KMS-11 (cell line): ENCODE results near the gene CAPS.

Experiments
- H2AFZ ChIP-seq: fragments of 200-600 bp; sonication (generic); 2 replicates; pipeline ENCODE4 v1.6.1; 2016; ENCODE audit warnings: antibody characterized with exemption, mixed run types, low read depth
- H3K27ac ChIP-seq: fragments of 200-600 bp; sonication (generic); 2 replicates; pipeline ENCODE4 v1.6.1; 2016; ENCODE audit warnings: mild to moderate bottlenecking, mixed run types
- H3K27me3 ChIP-seq: fragments of 200-600 bp; sonication (generic); 2 replicates; pipeline ENCODE4 v1.6.1; 2017; ENCODE audit warnings: mild to moderate bottlenecking, low read depth, mixed run types, moderate library complexity; ENCODE audit not compliant: insufficient read depth
- H3K36me3 ChIP-seq: fragments of 200-600 bp; sonication (generic); 2 replicates; pipeline ENCODE4 v1.6.1; 2017; ENCODE audit warnings: mild to moderate bottlenecking, mixed run types; ENCODE audit not compliant: insufficient read depth
- H3K4me1 ChIP-seq: fragments of 200-600 bp; sonication (generic); 2 replicates; pipeline ENCODE4 v1.6.1; 2016; ENCODE audit warnings: mild to moderate bottlenecking, low read depth, mixed run types; ENCODE audit not compliant: poor library complexity, severe bottlenecking
- H3K4me2 ChIP-seq: fragments of 200-600 bp; sonication (generic); 2 replicates; pipeline ENCODE4 v1.7.0; 2016; ENCODE audit warnings: mild to moderate bottlenecking, mixed run types
- H3K4me3 ChIP-seq: fragments of 200-600 bp; sonication (generic); IDR thresholded peaks from 2 replicates; pipeline ENCODE4 v1.6.1; 2017; ENCODE audit warnings: low read depth, low read length, mixed read lengths; ENCODE audit not compliant: insufficient read depth
- H3K79me2 ChIP-seq: fragments of 200-600 bp; sonication (generic); 2 replicates; pipeline ENCODE4 v1.6.1; 2016; ENCODE audit warnings: low read depth, mixed run types; ENCODE audit not compliant: insufficient read depth
- H3K9ac ChIP-seq: fragments of 200-600 bp; sonication (generic); 2 replicates; pipeline ENCODE4 v1.6.1; 2016; ENCODE audit warnings: mild to moderate bottlenecking, mixed run types
- H4K20me1 ChIP-seq: fragments of 200-600 bp; sonication (generic); 2 replicates; pipeline ENCODE4 v1.6.1; 2016; ENCODE audit warnings: mild to moderate bottlenecking, mixed run types; ENCODE audit not compliant: insufficient read depth
- TF ChIP-seq, protein P1 (sequence below): fragments of 200-600 bp; sonication (generic); conservative IDR thresholded peaks from 2 replicates; pipeline ENCODE4 v1.6.1; 2017; ENCODE audit warnings: low read depth, mild to moderate bottlenecking, antibody characterized with exemption, low read length, moderate library complexity, mixed read lengths

Gene CAPS

DNA sequence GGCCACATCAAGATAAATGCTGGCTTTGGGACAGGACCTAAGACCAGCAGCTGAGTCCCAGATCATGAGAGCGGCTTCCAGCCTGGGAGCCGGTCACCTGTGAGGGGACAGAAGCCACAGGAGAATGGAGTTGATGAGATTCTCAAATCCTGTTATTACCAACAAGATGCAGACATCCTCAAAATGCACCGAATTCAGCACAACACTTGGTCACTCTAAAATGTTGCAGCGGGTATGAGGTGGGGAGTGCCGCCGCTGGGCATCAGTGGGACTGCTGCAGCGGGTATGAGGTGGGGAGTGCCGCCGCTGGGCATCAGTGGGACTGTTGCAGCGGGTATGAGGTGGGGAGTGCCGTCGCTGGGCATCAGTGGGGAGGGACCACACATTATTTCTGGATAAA, 42.7 kb downstream of the CAPS start:
- Histone ChIP-seq H3K36me3 (no peaks in the 10 kb centered on the region), H3K27me3 (no peaks in the 10 kb centered on the region), H3K4me1 (peaks cover 43% of the 10 kb centered on the region), H4K20me1 (peaks cover 8% of the 10 kb centered on the region; the same call in 1 of the 2 replicates), H3K9ac (no peak overlapping the region), H2AFZ (no peak overlapping the region), H3K79me2 (peaks cover 93% of the 10 kb centered on the region), H3K4me3 (no peak overlapping the region), H3K4me2 (no peak overlapping the region), H3K27ac (no peak overlapping the region)
- TF ChIP-seq, protein P1, sequence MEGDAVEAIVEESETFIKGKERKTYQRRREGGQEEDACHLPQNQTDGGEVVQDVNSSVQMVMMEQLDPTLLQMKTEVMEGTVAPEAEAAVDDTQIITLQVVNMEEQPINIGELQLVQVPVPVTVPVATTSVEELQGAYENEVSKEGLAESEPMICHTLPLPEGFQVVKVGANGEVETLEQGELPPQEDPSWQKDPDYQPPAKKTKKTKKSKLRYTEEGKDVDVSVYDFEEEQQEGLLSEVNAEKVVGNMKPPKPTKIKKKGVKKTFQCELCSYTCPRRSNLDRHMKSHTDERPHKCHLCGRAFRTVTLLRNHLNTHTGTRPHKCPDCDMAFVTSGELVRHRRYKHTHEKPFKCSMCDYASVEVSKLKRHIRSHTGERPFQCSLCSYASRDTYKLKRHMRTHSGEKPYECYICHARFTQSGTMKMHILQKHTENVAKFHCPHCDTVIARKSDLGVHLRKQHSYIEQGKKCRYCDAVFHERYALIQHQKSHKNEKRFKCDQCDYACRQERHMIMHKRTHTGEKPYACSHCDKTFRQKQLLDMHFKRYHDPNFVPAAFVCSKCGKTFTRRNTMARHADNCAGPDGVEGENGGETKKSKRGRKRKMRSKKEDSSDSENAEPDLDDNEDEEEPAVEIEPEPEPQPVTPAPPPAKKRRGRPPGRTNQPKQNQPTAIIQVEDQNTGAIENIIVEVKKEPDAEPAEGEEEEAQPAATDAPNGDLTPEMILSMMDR = no peak

DNA sequence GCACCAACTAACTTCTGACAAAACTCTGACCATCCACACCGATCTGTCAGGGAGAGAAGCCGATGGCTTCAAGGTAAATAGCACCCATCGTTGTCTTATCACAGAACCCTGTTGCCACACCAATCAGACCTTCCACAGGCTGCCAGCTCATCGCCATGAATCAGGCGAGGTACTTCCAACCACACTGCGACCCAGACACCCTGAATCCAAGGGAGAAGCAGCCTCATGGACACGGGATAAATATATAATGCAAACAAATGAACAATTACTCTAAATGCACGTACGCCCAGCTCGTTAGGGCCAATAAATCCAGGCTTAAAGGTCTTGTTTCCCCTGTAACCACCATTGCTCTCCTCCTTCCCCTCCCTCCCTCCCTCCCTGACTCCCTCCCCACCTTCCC, 43.1 kb downstream of the CAPS start:
- Histone ChIP-seq H3K27ac (no peak overlapping the region), H3K36me3 (no peaks in the 10 kb centered on the region), H3K4me3 (no peak overlapping the region), H3K27me3 (no peaks in the 10 kb centered on the region), H3K79me2 (peaks cover 93% of the 10 kb centered on the region), H3K9ac (no peak overlapping the region), H3K4me2 (no peak overlapping the region), H2AFZ (no peak overlapping the region), H4K20me1 (peaks cover 8% of the 10 kb centered on the region; the same call in 1 of the 2 replicates), H3K4me1 (peaks cover 43% of the 10 kb centered on the region)
- TF ChIP-seq, protein P1 = no peak

DNA sequence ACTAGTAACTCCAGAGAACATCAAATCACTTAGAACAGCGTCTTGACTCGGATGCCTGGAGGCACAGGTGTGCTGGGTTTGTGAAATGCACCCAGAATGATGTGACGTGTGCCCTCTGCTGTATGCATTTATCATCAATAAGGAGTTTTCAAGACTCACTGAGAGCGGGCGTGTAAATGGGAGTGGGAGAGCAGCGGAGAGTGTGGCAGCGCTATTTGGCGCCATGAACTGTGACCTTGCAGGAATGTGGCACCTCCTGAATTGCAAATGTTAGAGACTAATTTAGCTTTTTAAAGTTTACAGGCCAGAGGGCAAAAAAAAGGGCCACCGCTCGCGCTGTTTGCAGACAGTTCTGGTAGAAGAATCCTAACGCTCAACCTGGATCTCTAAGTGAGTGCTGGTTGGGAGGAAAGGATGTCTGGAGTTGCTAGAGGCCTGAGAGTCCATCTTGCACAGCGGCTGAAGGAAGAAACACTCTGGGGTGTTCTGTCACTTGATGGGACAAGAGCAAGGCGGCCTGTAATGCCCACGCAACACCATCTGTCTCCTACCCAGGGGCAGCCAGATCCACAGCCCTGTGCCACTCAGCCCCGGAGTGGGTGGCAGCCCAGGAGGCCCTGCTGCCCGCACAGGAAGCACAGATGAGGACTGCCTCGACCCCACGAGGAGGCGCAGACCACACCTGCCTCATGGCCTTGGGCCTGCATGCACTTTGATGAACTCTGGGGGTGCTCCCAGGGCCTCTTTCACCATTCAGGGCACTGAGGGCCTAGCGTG, 44.2 kb downstream of the CAPS start:
- no peak overlapping the region for H2AFZ ChIP-seq
- no peak overlapping the region for H3K4me3 ChIP-seq
- no peak overlapping the region for H3K27ac ChIP-seq
- H3K79me2 ChIP-seq = peaks cover 93% of the 10 kb centered on the region
- TF ChIP-seq, protein P1 = no peak
- H3K9ac ChIP-seq = no peak overlapping the region
- H3K36me3 ChIP-seq = no peaks in the 10 kb centered on the region
- no peak overlapping the region for H3K4me2 ChIP-seq
- H4K20me1 ChIP-seq = peaks cover 8% of the 10 kb centered on the region; the same call in 1 of the 2 replicates
- H3K4me1 ChIP-seq = peaks cover 37% of the 10 kb centered on the region
- H3K27me3 ChIP-seq = no peaks in the 10 kb centered on the region

DNA sequence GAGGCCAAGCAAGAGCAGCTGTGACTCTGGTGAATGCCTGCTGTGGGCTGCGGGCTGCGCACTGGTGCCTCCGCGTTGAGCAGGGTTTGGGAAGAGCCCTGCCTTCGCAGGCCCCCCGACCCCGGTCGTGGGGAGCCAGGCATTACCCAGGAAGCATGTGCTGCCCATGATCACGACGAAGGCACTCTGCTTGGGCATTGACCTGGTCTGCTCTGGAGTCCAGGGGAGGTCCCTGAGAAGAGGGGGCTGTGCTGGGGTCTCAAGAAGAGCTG, 44.7 kb downstream of the CAPS start:
- peaks cover 93% of the 10 kb centered on the region; the same call in 1 of the 2 replicates for H3K79me2 ChIP-seq
- H3K27ac ChIP-seq = no peak overlapping the region
- H3K4me3 ChIP-seq = no peak overlapping the region
- H3K9ac ChIP-seq = no peak overlapping the region
- H3K27me3 ChIP-seq = no peaks in the 10 kb centered on the region
- peaks cover 32% of the 10 kb centered on the region for H3K4me1 ChIP-seq
- H2AFZ ChIP-seq = no peak overlapping the region
- H4K20me1 ChIP-seq = peaks cover 8% of the 10 kb centered on the region; the same call in 1 of the 2 replicates
- H3K36me3 ChIP-seq = no peaks in the 10 kb centered on the region
- TF ChIP-seq, protein P1 = no peak
- no peak overlapping the region for H3K4me2 ChIP-seq
